ENCODE measurements around the gene SLC4A9. TPM values are rescaled to one million over a fixed set of nuclear protein-coding genes. Genes with fewer than 3 reads are reported as not detected.

The SLC4A9 gene
- polyA plus RNA-seq, 3 donors: 0.06 to 0.12 TPM; not detected in 1

DNA sequence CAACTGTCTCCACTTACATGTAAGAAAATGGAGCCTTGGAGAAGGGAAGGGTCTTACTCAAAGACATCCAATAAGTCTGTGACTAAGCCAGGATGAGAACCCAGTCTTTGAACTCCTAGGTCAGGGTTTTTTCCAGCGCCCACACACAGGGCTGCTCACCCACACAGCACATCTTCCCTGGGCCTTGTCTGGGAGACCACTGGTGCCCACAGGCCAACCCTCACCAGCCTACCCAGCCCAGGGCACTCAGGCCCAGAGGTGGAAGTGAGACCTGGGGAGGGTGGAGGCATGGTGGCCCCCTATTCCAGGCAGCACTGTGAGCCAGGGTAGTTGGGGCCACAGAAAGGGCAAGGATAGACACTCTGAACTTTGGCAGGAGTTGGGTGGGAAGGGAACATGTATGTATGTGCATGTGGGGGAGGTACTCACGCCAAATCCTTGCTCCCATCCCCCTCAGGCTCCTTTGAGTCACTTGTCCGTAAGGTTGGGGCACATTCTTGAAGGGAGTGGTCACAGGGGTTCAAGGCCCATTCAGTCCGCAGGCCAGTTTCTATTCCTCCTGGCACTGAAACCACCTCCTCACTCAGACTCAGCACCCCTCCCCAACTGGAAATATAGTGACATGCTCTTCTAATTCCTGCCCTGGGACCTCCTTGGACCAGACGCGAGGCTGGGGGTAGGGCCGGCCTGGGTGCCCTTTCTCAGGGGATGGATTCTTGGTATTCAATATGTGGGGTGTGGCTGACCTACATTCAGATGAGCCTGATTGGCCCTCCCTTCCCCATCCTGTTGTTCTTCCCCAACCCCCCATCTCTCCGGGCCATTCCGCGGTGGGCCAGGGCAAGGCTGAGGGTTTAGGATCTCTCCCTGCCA is 2.9 kb upstream of the SLC4A9 start:
- H3K27ac ChIP-seq (ENCODE audit: low read depth, low read length): no peak overlapping the region

DNA sequence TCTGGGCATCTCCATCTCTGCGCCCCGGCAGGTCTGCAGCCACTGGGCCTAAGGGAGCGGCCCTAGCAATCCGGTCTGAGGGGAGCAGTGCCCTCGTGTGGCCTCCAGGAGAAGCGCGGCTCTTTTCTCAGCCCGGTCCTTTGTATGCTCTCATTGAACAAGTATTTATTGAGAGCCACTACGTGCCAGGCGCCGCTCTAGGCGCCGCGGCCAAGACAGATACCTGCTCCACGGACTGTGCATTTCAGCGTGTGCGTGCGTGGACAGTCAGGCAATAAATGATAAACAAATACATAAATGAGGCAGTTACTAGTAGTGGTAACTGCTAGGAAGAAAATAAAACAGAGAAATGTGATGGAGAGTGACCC is 2.3 kb upstream of the SLC4A9 start:
- WGBS, 3 donors: 0 to 2% (median 1%) methylated on average over 18 of the region's 18 CpGs
- H3K27ac ChIP-seq (ENCODE audit: low read depth, low read length): no peak overlapping the region

More for the DNA sequence above, 2.9 kb upstream of the SLC4A9 start:
- 34 to 41% (median 37%) methylated on average over 10 of the region's 10 CpGs for WGBS, 3 donors

DNA sequence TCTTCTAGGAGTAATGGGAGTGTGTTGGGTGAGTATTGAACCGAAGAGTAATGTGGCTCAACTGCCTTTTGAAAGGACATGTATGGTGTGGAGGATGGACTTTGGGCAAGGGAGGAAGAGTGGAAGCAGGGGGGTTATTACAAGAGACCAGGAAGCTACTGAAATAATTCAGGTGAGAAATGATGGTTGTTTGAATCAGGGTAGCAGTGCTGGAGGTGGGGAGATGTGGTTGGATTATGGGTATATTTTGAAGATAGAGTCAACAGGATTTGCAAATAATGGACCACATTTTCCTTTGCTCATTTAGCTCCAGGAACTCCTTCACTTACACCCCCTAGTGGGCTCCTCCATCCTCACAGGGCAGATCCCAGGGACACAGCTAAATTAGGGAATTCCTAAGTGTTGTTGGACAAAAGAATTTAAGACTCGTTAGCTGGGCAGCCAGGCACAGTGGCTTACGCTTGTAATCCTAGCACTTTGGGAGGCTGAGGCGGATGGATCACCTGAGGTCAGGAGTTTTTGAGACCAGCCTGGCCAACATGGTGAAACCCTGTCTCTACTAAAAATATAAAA is 1.2 kb upstream of the SLC4A9 start:
- 75 to 90% (median 80%) methylated on average over 4 of the region's 4 CpGs for WGBS, 3 donors

DNA sequence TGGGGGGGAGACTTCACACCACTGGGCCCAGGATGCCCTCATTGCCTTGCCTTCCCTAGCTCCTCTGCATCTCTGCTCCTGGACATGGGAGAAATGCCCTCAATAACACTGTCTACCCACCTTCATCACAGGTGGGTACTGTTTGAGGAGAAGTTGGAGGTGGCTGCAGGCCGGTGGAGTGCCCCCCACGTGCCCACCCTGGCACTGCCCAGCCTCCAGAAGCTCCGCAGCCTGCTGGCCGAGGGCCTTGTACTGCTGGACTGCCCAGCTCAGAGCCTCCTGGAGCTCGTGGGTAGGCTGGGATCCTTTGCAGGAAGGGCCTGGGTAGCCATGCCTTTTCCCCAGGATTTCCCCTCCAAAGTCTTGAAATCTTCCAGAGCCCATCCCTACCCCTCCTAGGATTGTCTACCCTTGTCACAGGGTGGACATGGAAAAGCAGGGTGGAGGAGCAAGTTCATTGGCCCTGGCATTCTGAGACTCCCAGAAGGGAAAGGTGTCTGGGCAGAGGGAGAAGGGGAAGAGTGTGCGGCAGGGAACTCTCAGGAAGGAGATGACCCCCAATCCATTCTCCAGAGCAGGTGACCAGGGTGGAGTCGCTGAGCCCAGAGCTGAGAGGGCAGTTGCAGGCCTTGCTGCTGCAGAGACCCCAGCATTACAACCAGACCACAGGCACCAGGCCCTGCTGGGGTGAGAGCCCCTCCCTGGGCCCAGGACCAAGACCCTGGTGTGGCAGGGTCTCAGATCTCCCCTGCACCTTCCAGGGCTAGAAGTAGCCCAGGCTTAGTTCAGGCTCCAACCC is 886 bp downstream of the SLC4A9 start:
- WGBS, 3 donors: 80 to 84% (median 83%) methylated on average over 7 of the region's 7 CpGs
- H3K27ac ChIP-seq (ENCODE audit: low read depth, low read length): no peak overlapping the region

More for the DNA sequence above, 1.2 kb upstream of the SLC4A9 start:
- no peak overlapping the region for H3K27ac ChIP-seq (ENCODE audit: low read depth, low read length)

DNA sequence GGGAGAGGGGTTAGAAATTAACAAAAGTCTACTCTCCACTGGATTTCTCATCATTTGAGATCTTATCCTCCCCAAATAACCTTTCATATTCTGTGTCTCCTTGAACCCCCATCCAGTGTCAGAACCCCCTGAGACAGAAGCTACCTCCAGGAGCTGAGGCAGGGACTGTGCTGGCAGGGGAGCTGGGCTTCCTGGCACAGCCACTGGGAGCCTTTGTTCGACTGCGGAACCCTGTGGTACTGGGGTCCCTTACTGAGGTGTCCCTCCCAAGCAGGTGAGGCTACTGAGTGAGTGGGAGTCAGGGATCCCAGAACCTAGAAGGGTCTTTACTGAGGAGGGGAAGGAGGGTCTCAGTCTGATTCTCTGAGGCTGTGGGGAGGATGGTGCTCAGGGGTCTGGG is 1.9 kb downstream of the SLC4A9 start:
- no peak overlapping the region for H3K27ac ChIP-seq (ENCODE audit: low read depth, low read length)
- 88 to 93% (median 93%) methylated on average over 2 of the region's 2 CpGs for WGBS, 3 donors

DNA sequence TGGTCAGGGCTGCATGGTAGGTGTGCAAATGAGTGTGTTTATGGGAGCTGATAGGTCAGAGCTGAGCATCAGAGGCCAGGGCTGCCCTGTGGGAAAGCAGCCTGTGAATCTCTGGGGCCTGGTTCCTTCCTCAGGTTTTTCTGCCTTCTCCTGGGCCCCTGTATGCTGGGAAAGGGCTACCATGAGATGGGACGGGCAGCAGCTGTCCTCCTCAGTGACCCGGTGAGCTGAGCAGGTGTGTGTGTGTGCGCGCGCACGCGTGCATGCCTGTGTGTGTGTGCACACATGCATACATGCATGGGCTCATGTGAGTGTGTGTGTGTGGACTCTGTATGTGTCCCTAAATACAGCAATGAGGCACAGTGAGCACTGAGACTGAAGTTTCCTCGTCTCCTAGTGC is 2.3 kb downstream of the SLC4A9 start:
- WGBS, 3 donors: 80 to 89% (median 87%) methylated on average over 8 of the region's 8 CpGs
- H3K27ac ChIP-seq (ENCODE audit: low read depth, low read length): no peak overlapping the region

DNA sequence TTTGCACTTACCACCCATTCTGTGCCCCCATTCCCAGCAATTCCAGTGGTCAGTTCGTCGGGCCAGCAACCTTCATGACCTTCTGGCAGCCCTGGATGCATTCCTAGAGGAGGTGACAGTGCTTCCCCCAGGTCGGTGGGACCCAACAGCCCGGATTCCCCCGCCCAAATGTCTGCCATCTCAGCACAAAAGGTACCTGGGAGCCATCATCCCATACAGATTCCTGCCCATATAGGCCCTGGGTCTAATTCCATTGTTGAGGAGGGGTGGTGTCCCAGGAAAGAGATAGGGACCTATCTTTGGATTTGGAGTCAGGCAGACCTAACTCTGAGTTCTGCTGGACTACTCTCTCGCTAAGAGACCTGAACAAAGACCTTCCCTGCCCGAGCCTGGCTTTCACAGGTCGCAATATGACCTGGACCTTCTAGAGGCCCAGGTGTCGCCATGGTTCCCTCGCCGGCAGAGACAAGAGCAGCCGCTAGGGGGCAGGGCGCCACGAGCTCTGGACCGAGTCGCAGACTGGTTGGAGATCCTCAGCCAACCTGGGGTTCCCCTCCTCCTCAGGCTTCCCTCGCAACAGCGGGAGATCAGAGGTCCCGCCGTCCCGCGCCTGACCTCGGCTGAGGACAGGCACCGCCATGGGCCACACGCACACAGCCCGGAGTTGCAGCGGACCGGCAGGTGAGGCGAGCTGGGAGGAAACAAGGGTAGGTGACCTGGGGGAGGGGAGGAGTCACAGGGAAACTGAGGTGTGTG is 3.1 kb downstream of the SLC4A9 start:
- H3K27ac ChIP-seq (ENCODE audit: low read depth, low read length): no peak overlapping the region
- WGBS, 3 donors: 11 to 12% (median 11%) methylated on average over 29 of the region's 29 CpGs

DNA sequence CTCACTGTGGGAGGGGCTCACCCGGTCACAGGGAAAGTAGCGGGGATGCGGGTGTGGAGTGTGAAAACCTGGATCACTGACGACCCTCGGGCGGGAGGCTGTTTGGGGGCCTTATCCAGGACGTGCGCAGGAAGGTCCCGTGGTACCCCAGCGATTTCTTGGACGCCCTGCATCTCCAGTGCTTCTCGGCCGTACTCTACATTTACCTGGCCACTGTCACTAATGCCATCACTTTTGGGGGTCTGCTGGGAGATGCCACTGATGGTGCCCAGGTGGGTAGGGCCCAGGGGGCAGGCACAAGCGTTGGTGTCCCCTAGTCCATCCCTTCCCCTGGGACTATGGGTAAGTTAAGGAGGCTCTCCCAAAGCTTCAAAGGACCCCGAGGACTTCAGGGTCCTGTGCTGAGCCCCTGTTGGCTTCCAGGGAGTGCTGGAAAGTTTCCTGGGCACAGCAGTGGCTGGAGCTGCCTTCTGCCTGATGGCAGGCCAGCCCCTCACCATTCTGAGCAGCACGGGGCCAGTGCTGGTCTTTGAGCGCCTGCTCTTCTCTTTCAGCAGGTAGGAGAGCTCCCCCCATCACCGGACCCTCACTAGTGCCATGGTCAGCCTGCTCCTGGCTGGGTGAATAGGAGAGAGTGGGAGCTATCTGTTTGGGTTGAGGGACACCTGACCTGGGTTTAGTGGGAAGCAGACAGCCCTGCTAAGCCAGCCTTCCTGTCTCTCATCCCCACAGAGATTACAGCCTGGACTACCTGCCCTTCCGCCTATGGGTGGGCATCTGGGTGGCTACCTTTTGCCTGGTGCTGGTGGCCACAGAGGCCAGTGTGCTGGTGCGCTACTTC is 3.9 kb downstream of the SLC4A9 start:
- WGBS, 3 donors: 57 to 66% (median 64%) methylated on average over 20 of the region's 20 CpGs
- H3K27ac ChIP-seq (ENCODE audit: low read depth, low read length): no peak overlapping the region

DNA sequence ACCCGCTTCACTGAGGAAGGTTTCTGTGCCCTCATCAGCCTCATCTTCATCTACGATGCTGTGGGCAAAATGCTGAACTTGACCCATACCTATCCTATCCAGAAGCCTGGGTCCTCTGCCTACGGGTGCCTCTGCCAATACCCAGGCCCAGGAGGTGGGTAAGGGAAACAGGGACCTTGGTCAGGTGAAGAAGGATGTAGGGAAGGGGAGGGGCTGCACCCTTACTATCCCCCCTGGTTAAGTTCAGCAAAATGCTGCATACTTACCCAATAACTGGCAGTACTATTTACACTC is 4.4 kb downstream of the SLC4A9 start:
- 94 to 95% (median 95%) methylated on average over 3 of the region's 3 CpGs for WGBS, 3 donors
- H3K27ac ChIP-seq (ENCODE audit: low read depth, low read length): no peak overlapping the region

DNA sequence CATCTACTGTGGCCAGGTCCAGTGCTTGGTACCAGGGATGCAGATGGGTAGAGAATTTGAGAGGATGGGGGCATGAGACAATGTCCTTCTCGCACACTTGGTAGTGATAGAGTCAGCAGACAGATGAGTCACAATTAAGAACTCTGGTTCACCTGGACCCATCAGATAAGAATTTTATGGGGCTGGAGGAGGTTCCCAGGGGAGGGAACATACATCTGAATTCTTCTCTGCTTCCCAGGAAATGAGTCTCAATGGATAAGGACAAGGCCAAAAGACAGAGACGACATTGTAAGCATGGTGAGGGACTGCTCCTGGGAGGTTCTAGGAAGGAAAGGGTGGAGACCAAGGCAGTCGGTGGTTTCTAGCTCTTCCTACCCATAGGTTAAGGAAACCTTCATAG is 5.3 kb downstream of the SLC4A9 start:
- WGBS, 3 donors: 64 to 68% (median 65%) methylated on average over 3 of the region's 3 CpGs
- H3K27ac ChIP-seq (ENCODE audit: low read depth, low read length): no peak overlapping the region

DNA sequence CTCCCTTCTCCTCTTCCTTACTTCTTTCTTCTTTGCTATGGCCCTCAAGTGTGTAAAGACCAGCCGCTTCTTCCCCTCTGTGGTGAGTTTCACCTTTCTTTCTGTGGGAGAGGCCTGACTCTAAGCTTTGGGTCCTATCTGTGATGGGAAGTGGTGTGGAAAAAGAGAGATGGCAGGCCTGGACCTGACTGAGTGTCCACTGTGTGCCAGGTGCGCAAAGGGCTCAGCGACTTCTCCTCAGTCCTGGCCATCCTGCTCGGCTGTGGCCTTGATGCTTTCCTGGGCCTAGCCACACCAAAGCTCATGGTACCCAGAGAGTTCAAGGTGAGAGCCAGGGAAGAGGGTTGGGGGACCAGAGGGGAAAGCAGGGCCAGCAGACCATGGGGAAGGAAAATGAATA is 5.9 kb downstream of the SLC4A9 start:
- WGBS, 3 donors: 84 to 97% (median 94%) methylated on average over 4 of the region's 4 CpGs
- no peak overlapping the region for H3K27ac ChIP-seq (ENCODE audit: low read depth, low read length)

DNA sequence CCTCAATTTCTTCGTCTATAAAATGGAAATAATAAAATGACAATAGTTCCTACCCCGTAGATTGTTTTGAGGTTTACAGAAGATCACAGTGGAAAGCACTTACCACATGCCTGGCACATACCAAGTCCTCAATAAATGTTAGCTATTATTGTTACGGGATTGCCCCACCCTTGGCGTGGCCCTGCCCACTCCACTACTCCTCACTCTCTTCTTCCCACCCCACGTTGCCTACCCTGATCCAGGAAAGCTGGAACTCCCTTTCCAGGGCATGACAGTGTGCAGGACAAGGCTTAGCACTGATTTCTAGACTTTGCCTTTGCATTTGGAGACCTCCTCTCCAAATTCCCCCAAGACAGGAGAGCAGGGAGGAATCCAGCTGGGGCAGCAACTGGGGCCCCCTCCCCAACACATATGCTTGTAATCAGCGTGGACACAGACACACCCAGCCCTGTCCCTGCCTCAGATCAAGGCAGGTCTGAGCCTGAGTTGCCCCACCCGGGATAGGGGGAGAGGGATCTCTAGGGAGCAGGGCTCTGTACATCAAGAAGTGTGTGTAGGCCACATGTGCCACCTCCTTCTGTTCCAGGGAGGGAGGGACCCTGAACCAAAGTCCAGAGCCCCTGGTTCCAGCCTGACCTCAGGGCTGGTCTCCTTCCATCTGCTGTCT is 6.7 kb downstream of the SLC4A9 start:
- H3K27ac ChIP-seq (ENCODE audit: low read depth, low read length): no peak overlapping the region
- 77 to 79% (median 77%) methylated on average over 7 of the region's 7 CpGs for WGBS, 3 donors

DNA sequence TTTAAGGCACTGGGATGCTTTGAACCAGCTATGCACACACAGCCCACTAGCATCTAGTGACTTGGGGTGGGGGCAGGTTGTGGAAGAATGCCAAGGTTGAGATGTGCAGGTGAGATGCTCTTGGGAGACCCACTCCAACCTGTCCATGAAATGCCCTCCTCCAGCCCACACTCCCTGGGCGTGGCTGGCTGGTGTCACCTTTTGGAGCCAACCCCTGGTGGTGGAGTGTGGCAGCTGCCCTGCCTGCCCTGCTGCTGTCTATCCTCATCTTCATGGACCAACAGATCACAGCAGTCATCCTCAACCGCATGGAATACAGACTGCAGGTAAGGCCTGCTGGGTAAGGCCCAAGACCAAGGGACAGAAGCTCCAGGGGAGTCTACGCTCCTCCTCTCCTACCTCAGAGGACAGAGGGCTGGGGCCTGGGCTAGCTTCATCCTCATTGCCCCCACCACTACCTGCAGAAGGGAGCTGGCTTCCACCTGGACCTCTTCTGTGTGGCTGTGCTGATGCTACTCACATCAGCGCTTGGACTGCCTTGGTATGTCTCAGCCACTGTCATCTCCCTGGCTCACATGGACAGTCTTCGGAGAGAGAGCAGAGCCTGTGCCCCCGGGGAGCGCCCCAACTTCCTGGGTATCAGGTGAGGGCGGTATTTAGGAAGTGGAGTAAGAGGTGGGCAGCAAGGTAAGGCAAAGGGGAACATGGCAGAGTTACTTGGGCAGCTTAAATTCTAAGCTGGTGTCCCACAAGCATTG is 7.4 kb downstream of the SLC4A9 start:
- no peak overlapping the region for H3K27ac ChIP-seq (ENCODE audit: low read depth, low read length)
- 83 to 90% (median 88%) methylated on average over 8 of the region's 8 CpGs for WGBS, 3 donors

DNA sequence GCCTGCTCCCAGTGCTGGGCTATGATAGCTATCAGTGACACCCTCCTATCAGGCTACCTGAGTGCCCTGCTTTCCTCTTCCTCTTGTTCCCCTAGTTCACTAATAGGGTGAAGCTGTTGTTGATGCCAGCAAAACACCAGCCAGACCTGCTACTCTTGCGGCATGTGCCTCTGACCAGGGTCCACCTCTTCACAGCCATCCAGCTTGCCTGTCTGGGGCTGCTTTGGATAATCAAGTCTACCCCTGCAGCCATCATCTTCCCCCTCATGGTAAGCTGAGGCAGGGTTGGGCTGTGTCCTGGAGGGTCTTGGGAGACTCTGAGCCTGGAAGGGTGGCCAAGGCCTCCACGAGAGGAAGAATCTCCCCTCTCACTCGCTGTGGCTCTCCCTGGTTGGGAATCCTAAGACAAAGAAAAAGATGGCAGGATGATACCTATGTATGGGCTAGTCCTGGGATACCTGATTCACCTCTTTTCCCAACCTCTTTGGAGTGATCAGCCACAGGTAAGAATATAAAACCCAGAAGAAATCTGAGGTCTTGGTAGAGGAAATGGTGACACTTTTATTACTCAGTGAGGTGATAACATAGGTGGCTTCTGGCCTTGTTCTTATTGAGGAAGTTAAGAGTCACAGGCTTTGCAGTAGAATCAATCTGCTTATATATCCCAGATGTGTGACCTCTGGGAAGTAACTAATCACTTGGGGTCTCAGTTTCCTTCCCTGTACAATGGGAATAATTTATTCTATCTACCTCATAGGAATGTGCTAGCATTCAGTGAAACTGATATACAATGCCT is 11.6 kb downstream of the SLC4A9 start:
- WGBS, 3 donors: 85 to 95% (median 93%) methylated on average over 3 of the region's 3 CpGs
- H3K27ac ChIP-seq (ENCODE audit: low read depth, low read length): no peak overlapping the region

DNA sequence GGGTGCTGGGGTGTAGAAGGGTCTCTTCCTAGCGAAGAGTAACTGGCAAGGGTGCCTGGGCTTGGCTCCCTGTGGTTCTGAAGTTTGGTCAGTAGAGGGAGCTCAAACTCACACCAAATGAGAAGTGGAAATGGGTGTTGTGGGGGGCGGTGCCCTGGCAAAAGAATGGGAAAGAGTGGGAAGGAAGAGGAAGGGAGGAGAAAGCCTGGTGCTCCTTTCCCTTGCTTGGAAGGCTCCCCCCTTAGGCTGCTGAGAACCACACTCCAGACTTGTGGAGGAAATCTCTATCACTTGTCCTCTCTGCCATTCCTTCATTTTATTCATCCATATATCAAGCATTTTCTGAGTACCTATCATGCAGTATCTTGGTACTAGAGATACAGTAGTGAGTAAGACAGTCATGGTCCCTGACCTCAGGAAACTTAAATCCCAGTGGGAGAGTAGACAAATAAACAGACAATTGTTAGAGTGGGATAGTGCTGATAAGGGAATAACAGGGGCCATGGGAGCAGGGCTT is 13.0 kb downstream of the SLC4A9 start:
- WGBS, 3 donors: 4 to 11% (median 8%) methylated on average over 2 of the region's 2 CpGs
- no peak overlapping the region for H3K27ac ChIP-seq (ENCODE audit: low read depth, low read length)

DNA sequence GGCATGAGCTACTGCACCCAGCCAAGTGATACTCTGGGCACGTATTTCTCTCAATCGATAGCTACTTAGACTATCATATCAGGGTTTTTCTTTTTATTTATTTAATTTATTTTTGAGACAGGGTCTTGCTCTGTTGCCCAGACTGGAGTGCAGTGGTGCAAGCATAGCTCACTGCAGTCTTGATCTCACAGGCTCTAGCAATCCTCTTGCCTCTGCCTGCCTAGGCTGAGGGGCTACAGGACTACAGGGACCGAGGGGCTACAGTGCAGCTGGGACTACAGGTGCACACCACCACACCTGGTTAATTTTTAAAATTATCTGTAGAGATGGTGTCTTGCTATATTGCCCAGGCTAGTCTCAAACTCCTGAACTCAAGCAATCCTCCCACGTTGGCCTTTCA is 21.4 kb downstream of the SLC4A9 start:
- H3K27ac ChIP-seq (ENCODE audit: low read depth, low read length): no peak overlapping the region
- 87 to 93% (median 91%) methylated on average over 4 of the region's 4 CpGs for WGBS, 3 donors
